Esophagus muscularis mucosa (tissue), 4 donors: Measurements from ENCODE around the gene DAG1.

Source experiments
- CTCF ChIP-seq, 3 experiments: fragments of 200-600 bp in 2 of 3; fragments of 450-650 bp in 1 of 3; sonication (generic) in 2 of 3; IDR thresholded peaks; one replicate each; pipeline ENCODE4 v1.5.1; 2017 to 2019; ENCODE audit warnings: antibody characterized with exemption in 3 of 3, mild to moderate bottlenecking in 2 of 3, moderate library complexity in 1 of 3
- EP300 ChIP-seq: sonication (generic); formaldehyde crosslinking; IDR thresholded peaks from one replicate; pipeline ENCODE4 v1.6.1; 2017; ENCODE audit warnings: antibody characterized with exemption
- POLR2AphosphoS5 ChIP-seq, 2 donors: sonication (generic); formaldehyde crosslinking; IDR thresholded peaks; one replicate each; pipeline ENCODE4 v1.6.1; 2017; ENCODE audit warnings: antibody characterized with exemption in 2 of 2

- TF ChIP-seq EP300, result no peak
- no peak for TF ChIP-seq CTCF (IDR thresholded peaks at IDR 0.05)
- TF ChIP-seq POLR2AphosphoS5 (IDR thresholded peaks at IDR 0.05), result no peak
These were observed 7.8 kb upstream of the DAG1 start for GRCh38 chr3:49462222-49462621.
